Activated naive CD8-positive, alpha-beta T cell treated with anti-CD3 and anti-CD28 coated beads for 36 hours (primary cell): ENCODE results near the gene GMDS. TPM values are rescaled to one million over a fixed set of nuclear protein-coding genes. Genes with fewer than 3 reads are reported as not detected.

Experiments
- DNase-seq: peaks from one replicate; pipeline ENCODE4 v3.0.0; 2021
- H3K27ac Mint-ChIP-seq: one replicate; pipeline ENCODE4 v1.8.0; 2022; ENCODE audit warnings: mild to moderate bottlenecking, moderate library complexity, mixed read lengths
- H3K27me3 Mint-ChIP-seq: one replicate; pipeline ENCODE4 v1.8.0; 2022; ENCODE audit warnings: mild to moderate bottlenecking, mixed read lengths
- H3K36me3 Mint-ChIP-seq: one replicate; pipeline ENCODE4 v1.8.0; 2021; ENCODE audit warnings: mild to moderate bottlenecking, mixed read lengths
- H3K4me1 Mint-ChIP-seq: one replicate; pipeline ENCODE4 v1.8.0; 2021; ENCODE audit warnings: mixed read lengths
- H3K4me3 Mint-ChIP-seq: one replicate; pipeline ENCODE4 v1.8.0; 2022; ENCODE audit warnings: mild to moderate bottlenecking, moderate library complexity, mixed read lengths
- H3K9me3 Mint-ChIP-seq: one replicate; pipeline ENCODE4 v1.8.0; 2022; ENCODE audit warnings: mixed read lengths
- total RNA-seq, 2 experiments: library from RNA; stranded (reverse); gene quantifications; one replicate each; pipeline ENCODE4 v1.2.3, GENCODE V29; 2021

Gene GMDS
- total RNA-seq, 2 experiments from 2014 or later, result 34.7 to 38.5 TPM

GRCh38 chr6:2183246-2183645 is 62.2 kb downstream of the GMDS start:
- H3K27me3 Mint-ChIP-seq, result peaks cover 3% of the 10 kb centered on the region
- H3K4me1 Mint-ChIP-seq, result peaks cover 34% of the 10 kb centered on the region
- no peak for DNase-seq
- H3K4me3 Mint-ChIP-seq, result no peak overlapping the region
- H3K9me3 Mint-ChIP-seq, result peaks cover 7% of the 10 kb centered on the region
- no peak overlapping the region for H3K27ac Mint-ChIP-seq
- peaks cover 23% of the 10 kb centered on the region for H3K36me3 Mint-ChIP-seq

GRCh38 chr6:2182251-2182650 is 63.2 kb downstream of the GMDS start:
- DNase-seq, result no peak
- peaks cover 14% of the 10 kb centered on the region for H3K9me3 Mint-ChIP-seq
- H3K36me3 Mint-ChIP-seq, result peaks cover 31% of the 10 kb centered on the region
- peaks cover 3% of the 10 kb centered on the region for H3K27me3 Mint-ChIP-seq
- H3K4me3 Mint-ChIP-seq, result no peak overlapping the region
- peaks cover 28% of the 10 kb centered on the region for H3K4me1 Mint-ChIP-seq
- no peak overlapping the region for H3K27ac Mint-ChIP-seq

- peaks cover 28% of the 10 kb centered on the region for H3K4me1 Mint-ChIP-seq
- H3K27ac Mint-ChIP-seq, result peak overlapping the region; percentile 47
- H3K27me3 Mint-ChIP-seq, result peaks cover 3% of the 10 kb centered on the region
Measured at GRCh38 chr6:2181567-2181966, 63.8 kb downstream of the GMDS start.

GRCh38 chr6:2179950-2180349 is 65.5 kb downstream of the GMDS start:
- DNase-seq, result no peak
- peaks cover 16% of the 10 kb centered on the region for H3K9me3 Mint-ChIP-seq
- H3K27ac Mint-ChIP-seq, result no peak overlapping the region
- H3K27me3 Mint-ChIP-seq, result peaks cover 3% of the 10 kb centered on the region
- H3K4me3 Mint-ChIP-seq, result no peak overlapping the region
- H3K36me3 Mint-ChIP-seq, result peaks cover 37% of the 10 kb centered on the region
- H3K4me1 Mint-ChIP-seq, result peaks cover 30% of the 10 kb centered on the region

More at GRCh38 chr6:2181567-2181966, 63.8 kb downstream of the GMDS start:
- no peak overlapping the region for H3K4me3 Mint-ChIP-seq
- H3K9me3 Mint-ChIP-seq, result peaks cover 16% of the 10 kb centered on the region
- DNase-seq, result no peak
- peaks cover 36% of the 10 kb centered on the region for H3K36me3 Mint-ChIP-seq

- Mint-ChIP-seq H3K4me1 (peaks cover 30% of the 10 kb centered on the region), H3K27me3 (peaks cover 3% of the 10 kb centered on the region), H3K36me3 (peaks cover 37% of the 10 kb centered on the region), H3K4me3 (no peak overlapping the region), H3K9me3 (peaks cover 16% of the 10 kb centered on the region), H3K27ac (no peak overlapping the region)
- no peak for DNase-seq
Measured at GRCh38 chr6:2179241-2179640, 66.2 kb downstream of the GMDS start.

- no peak overlapping the region for H3K27ac Mint-ChIP-seq
- peaks cover 3% of the 10 kb centered on the region for H3K27me3 Mint-ChIP-seq
- no peak overlapping the region for H3K4me3 Mint-ChIP-seq
- H3K9me3 Mint-ChIP-seq, result peaks cover 16% of the 10 kb centered on the region
- peaks cover 33% of the 10 kb centered on the region for H3K4me1 Mint-ChIP-seq
- peaks cover 34% of the 10 kb centered on the region for H3K36me3 Mint-ChIP-seq
- no peak for DNase-seq
Measured at GRCh38 chr6:2178125-2178524, 67.3 kb downstream of the GMDS start.

- DNase-seq, result no peak
- peaks cover 11% of the 10 kb centered on the region for H3K9me3 Mint-ChIP-seq
Measured at GRCh38 chr6:2175825-2176224, 69.6 kb downstream of the GMDS start.

GRCh38 chr6:2173203-2173961 is 72.0 kb downstream of the GMDS start:
- H3K27me3 Mint-ChIP-seq, result no peaks in the 10 kb centered on the region
- DNase-seq, result no peak
- peaks cover 19% of the 10 kb centered on the region for H3K36me3 Mint-ChIP-seq
- H3K4me3 Mint-ChIP-seq, result no peak overlapping the region
- no peak overlapping the region for H3K27ac Mint-ChIP-seq
- peaks cover 31% of the 10 kb centered on the region for H3K4me1 Mint-ChIP-seq
- peaks cover 9% of the 10 kb centered on the region for H3K9me3 Mint-ChIP-seq

More at GRCh38 chr6:2175825-2176224, 69.6 kb downstream of the GMDS start:
- Mint-ChIP-seq H3K4me3 (no peak overlapping the region), H3K27ac (no peak overlapping the region), H3K4me1 (peaks cover 33% of the 10 kb centered on the region), H3K27me3 (no peaks in the 10 kb centered on the region), H3K36me3 (peaks cover 30% of the 10 kb centered on the region)

GRCh38 chr6:2171728-2172127 is 73.7 kb downstream of the GMDS start:
- H3K27me3 Mint-ChIP-seq, result no peaks in the 10 kb centered on the region
- peaks cover 6% of the 10 kb centered on the region for H3K36me3 Mint-ChIP-seq
- H3K27ac Mint-ChIP-seq, result peak overlapping the region; percentile 57
- H3K4me1 Mint-ChIP-seq, result peaks cover 28% of the 10 kb centered on the region
- peaks cover 1% of the 10 kb centered on the region for H3K9me3 Mint-ChIP-seq
- DNase-seq, result no peak
- no peak overlapping the region for H3K4me3 Mint-ChIP-seq

- Mint-ChIP-seq H3K9me3 (peaks cover 3% of the 10 kb centered on the region), H3K4me1 (peaks cover 13% of the 10 kb centered on the region), H3K27me3 (no peaks in the 10 kb centered on the region), H3K4me3 (no peak overlapping the region), H3K36me3 (peaks cover 5% of the 10 kb centered on the region), H3K27ac (no peak overlapping the region)
- no peak for DNase-seq
Measured at GRCh38 chr6:2168480-2168879, 76.9 kb downstream of the GMDS start.

GRCh38 chr6:2166717-2167116 is 78.7 kb downstream of the GMDS start:
- Mint-ChIP-seq H3K4me3 (no peak overlapping the region), H3K27ac (no peak overlapping the region), H3K9me3 (peaks cover 3% of the 10 kb centered on the region), H3K36me3 (peaks cover 11% of the 10 kb centered on the region), H3K27me3 (no peaks in the 10 kb centered on the region), H3K4me1 (peaks cover 25% of the 10 kb centered on the region)
- DNase-seq, result no peak

- no peaks in the 10 kb centered on the region for H3K27me3 Mint-ChIP-seq
- peaks cover 3% of the 10 kb centered on the region for H3K9me3 Mint-ChIP-seq
- H3K36me3 Mint-ChIP-seq, result peaks cover 11% of the 10 kb centered on the region
- peaks cover 24% of the 10 kb centered on the region for H3K4me1 Mint-ChIP-seq
- no peak overlapping the region for H3K4me3 Mint-ChIP-seq
- no peak overlapping the region for H3K27ac Mint-ChIP-seq
- no peak for DNase-seq
Measured at GRCh38 chr6:2165286-2165685, 80.1 kb downstream of the GMDS start.

- no peaks in the 10 kb centered on the region for H3K27me3 Mint-ChIP-seq
- no peak overlapping the region for H3K4me3 Mint-ChIP-seq
- no peak overlapping the region for H3K27ac Mint-ChIP-seq
- no peak for DNase-seq
- peaks cover 11% of the 10 kb centered on the region for H3K36me3 Mint-ChIP-seq
- peaks cover 24% of the 10 kb centered on the region for H3K4me1 Mint-ChIP-seq
- H3K9me3 Mint-ChIP-seq, result peaks cover 3% of the 10 kb centered on the region
Measured at GRCh38 chr6:2164481-2164880, 80.9 kb downstream of the GMDS start.

- DNase-seq, result no peak
- Mint-ChIP-seq H3K27ac (no peak overlapping the region), H3K4me1 (peaks cover 40% of the 10 kb centered on the region), H3K36me3 (peaks cover 15% of the 10 kb centered on the region), H3K9me3 (peaks cover 5% of the 10 kb centered on the region), H3K27me3 (no peaks in the 10 kb centered on the region), H3K4me3 (no peak overlapping the region)
Measured at GRCh38 chr6:2162079-2162445, 83.3 kb downstream of the GMDS start.

GRCh38 chr6:2158596-2159271 is 86.7 kb downstream of the GMDS start:
- Mint-ChIP-seq H3K4me3 (no peak overlapping the region), H3K4me1 (peaks cover 46% of the 10 kb centered on the region), H3K27me3 (peaks cover 10% of the 10 kb centered on the region), H3K9me3 (peaks cover 1% of the 10 kb centered on the region), H3K36me3 (peaks cover 9% of the 10 kb centered on the region), H3K27ac (no peak overlapping the region)
- no peak for DNase-seq
